A673 (cell line): ENCODE measurements around the gene ITGA6. TPM values are rescaled to one million over a fixed set of nuclear protein-coding genes. Genes with fewer than 3 reads are reported as not detected.

Source experiments
- BruUV-seq: library from RNA; stranded (reverse); fragments of 400-500 nt; replicated peaks from 2 replicates; lab custom pipeline; 2021; lab: Mats Ljungman, UMichigan
- CTCF ChIA-PET: fragments of 300-600 bp; sonication (Branson Sonifier 250); formaldehyde crosslinking; loops from one replicate; lab custom pipeline; 2022; ENCODE audit warnings: antibody characterized with exemption; lab: Charles Lee
- POLR2A ChIA-PET: fragments of 300-600 bp; sonication (Branson Sonifier 250); formaldehyde crosslinking; loops from one replicate; lab custom pipeline; 2022; ENCODE audit warnings: antibody characterized with exemption; ENCODE audit not compliant: low non-redundant PET; lab: Charles Lee
- DNase-seq: peaks from one replicate; pipeline ENCODE4 v3.0.0-alpha.2; 2015; ENCODE audit warnings: low spot score
- H3K27ac ChIP-seq: fragments of 200-600 bp; sonication (generic); 2 replicates; pipeline ENCODE4 v1.5.1; 2016; ENCODE audit warnings: mixed run types, low read depth, mild to moderate bottlenecking, mixed read lengths, antibody characterized with exemption, low read length; ENCODE audit not compliant: poor library complexity, severe bottlenecking
- H3K27me3 ChIP-seq: fragments of 200-600 bp; sonication (generic); replicated peaks from 2 replicates; pipeline ENCODE4 v1.6.1; 2017; ENCODE audit warnings: mixed run types, low read depth, mild to moderate bottlenecking, mixed read lengths, antibody characterized with exemption, low read length; ENCODE audit not compliant: insufficient read depth, poor library complexity
- H3K36me3 ChIP-seq: fragments of 200-600 bp; sonication (generic); 2 replicates; pipeline ENCODE4 v1.6.1; 2016; ENCODE audit warnings: mixed run types, mild to moderate bottlenecking, mixed read lengths, antibody characterized with exemption, low read length; ENCODE audit not compliant: insufficient read depth, poor library complexity, severe bottlenecking
- H3K4me1 ChIP-seq: fragments of 200-600 bp; sonication (generic); 2 replicates; pipeline ENCODE4 v1.6.1; 2017; ENCODE audit warnings: mixed run types, mild to moderate bottlenecking, mixed read lengths, antibody characterized with exemption, low read length; ENCODE audit not compliant: insufficient read depth, poor library complexity, severe bottlenecking
- H3K4me3 ChIP-seq: fragments of 200-600 bp; sonication (generic); 2 replicates; pipeline ENCODE4 v1.5.1; 2016; ENCODE audit warnings: low read depth, mixed run types, mild to moderate bottlenecking, mixed read lengths, low read length; ENCODE audit not compliant: poor library complexity, severe bottlenecking
- H3K9me3 ChIP-seq: fragments of 200-600 bp; sonication (generic); 2 replicates; pipeline ENCODE4 v1.6.1; 2016; ENCODE audit warnings: mixed run types, low read depth, mild to moderate bottlenecking, mixed read lengths, antibody characterized with exemption, low read length; ENCODE audit not compliant: poor library complexity, severe bottlenecking
- CTCF ChIP-seq: fragments of 300-800, 200-600 bp; sonication (generic); conservative IDR thresholded peaks from 2 replicates; pipeline ENCODE4 v1.5.1; 2017; ENCODE audit warnings: low read depth, mild to moderate bottlenecking, antibody characterized with exemption, low read length, moderate library complexity, mixed read lengths
- EZH2 ChIP-seq: fragments of 200-600 bp; sonication (generic); IDR thresholded peaks from 2 replicates; pipeline ENCODE4 v1.6.1; 2017; ENCODE audit warnings: borderline replicate concordance, low read depth, mild to moderate bottlenecking, mixed read lengths, antibody characterized with exemption, low read length; ENCODE audit not compliant: poor library complexity, severe bottlenecking
- intact Hi-C: fragments of 100-400 bp; cut with micrococcal nuclease; formaldehyde crosslinking; loops from one replicate; pipeline ENCODE4 v1.10.0; 2022; ENCODE audit not compliant: unreplicated experiment
- total RNA-seq: library from RNA; stranded (reverse); gene quantifications from 2 replicates; pipeline ENCODE4 v1.2.3, GENCODE V29; 2021

ITGA6 gene
- total RNA-seq, 1 experiment from 2014 or later: 7.7 TPM

GRCh38 chr2:172467382-172467781, 40.0 kb downstream of the ITGA6 start:
- no TSS peak for BruUV-seq
- TF ChIP-seq EZH2 (no peak), CTCF (0 out of 2 replicates have a peak, but pooled peaks have one; percentile 21)
- DNase-seq: no peak
- Histone ChIP-seq H3K4me3 (no peak overlapping the region), H3K36me3 (no peaks in the 10 kb centered on the region), H3K27ac (no peak overlapping the region), H3K4me1 (peaks cover 6% of the 10 kb centered on the region), H3K9me3 (no peaks in the 10 kb centered on the region), H3K27me3 (no peaks in the 10 kb centered on the region)
- POLR2A ChIA-PET: no interaction called here
- intact Hi-C loops: loop anchor here (5.0 to 10.0 kb wide), 2 partner anchors 340 to 653 kb away; no protein-coding TSS in a partner anchor
- CTCF ChIA-PET: no interaction called here

GRCh38 chr2:172470958-172471922, 43.9 kb downstream of the ITGA6 start:
- no TSS peak for BruUV-seq
- Histone ChIP-seq H3K4me1 (no peaks in the 10 kb centered on the region), H3K9me3 (no peaks in the 10 kb centered on the region), H3K27me3 (no peaks in the 10 kb centered on the region), H3K36me3 (no peaks in the 10 kb centered on the region), H3K4me3 (no peak overlapping the region), H3K27ac (no peak overlapping the region)
- ChIA-PET CTCF (interaction anchor here (0.7 kb wide), 1 partner anchor 1628 kb away, joined by 7 read pairs; no protein-coding TSS in a partner anchor), POLR2A (no interaction called here)
- no peak for DNase-seq
- no peak for TF ChIP-seq CTCF
- no peak for TF ChIP-seq EZH2
- intact Hi-C loops: no loop called here

GRCh38 chr2:172472446-172473033, 45.2 kb downstream of the ITGA6 start:
- no peaks in the 10 kb centered on the region for H3K27me3 ChIP-seq
- POLR2A ChIA-PET: interaction anchor here (0.6 kb wide), 1 partner anchor 29 kb away, joined by 4 read pairs; no protein-coding TSS in a partner anchor
- no peak for DNase-seq
- H3K27ac ChIP-seq: no peak overlapping the region
- intact Hi-C loops: no loop called here
- H3K4me3 ChIP-seq: no peak overlapping the region
- CTCF ChIA-PET: no interaction called here
- TF ChIP-seq CTCF: no peak
- TF ChIP-seq EZH2: no peak
- no peaks in the 10 kb centered on the region for H3K9me3 ChIP-seq
- no peaks in the 10 kb centered on the region for H3K4me1 ChIP-seq
- no peaks in the 10 kb centered on the region for H3K36me3 ChIP-seq
- BruUV-seq: no TSS peak
